Stimulated activated CD8-positive, alpha-beta memory T cell treated with anti-CD3 and anti-CD28 coated beads, Interleukin-7, amount 100 ng/mL, for 24 hours (primary cell): ENCODE data around the gene KCNAB1.

Experiments
- DNase-seq: peaks from one replicate; pipeline ENCODE4 v3.0.0-alpha.2; 2020; ENCODE audit warnings: low read depth

KCNAB1 gene

GRCh38 chr3:156492801-156493261, 372.5 kb downstream of the KCNAB1 start:
- no peak for DNase-seq

GRCh38 chr3:156493887-156494286, 373.5 kb downstream of the KCNAB1 start:
- DNase-seq = no peak

- no peak for DNase-seq
Measured at GRCh38 chr3:156495816-156496215, 375.4 kb downstream of the KCNAB1 start.

GRCh38 chr3:156497326-156497725, 376.9 kb downstream of the KCNAB1 start:
- no peak for DNase-seq

DNA sequence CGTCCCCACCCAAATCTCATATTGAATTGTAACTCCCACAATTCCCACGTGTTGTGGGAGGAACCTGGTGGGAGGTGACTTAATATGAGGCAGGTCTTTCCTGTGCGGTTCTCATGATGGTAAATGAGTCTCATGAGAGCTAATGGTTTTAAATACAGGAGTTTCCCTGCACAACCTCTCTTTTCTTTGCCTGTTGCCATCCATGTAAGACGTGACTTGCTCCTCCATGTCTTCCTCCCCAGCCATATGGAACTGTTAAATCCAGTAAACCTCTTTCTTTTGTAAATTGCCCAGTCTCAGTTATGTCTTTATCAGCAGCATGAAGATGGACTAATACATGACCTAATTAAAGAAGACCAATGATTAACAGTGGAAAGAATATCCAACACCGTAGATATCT, 377.9 kb downstream of the KCNAB1 start:
- DNase-seq = no peak

GRCh38 chr3:156507285-156507684, 386.9 kb downstream of the KCNAB1 start:
- no peak for DNase-seq

DNA sequence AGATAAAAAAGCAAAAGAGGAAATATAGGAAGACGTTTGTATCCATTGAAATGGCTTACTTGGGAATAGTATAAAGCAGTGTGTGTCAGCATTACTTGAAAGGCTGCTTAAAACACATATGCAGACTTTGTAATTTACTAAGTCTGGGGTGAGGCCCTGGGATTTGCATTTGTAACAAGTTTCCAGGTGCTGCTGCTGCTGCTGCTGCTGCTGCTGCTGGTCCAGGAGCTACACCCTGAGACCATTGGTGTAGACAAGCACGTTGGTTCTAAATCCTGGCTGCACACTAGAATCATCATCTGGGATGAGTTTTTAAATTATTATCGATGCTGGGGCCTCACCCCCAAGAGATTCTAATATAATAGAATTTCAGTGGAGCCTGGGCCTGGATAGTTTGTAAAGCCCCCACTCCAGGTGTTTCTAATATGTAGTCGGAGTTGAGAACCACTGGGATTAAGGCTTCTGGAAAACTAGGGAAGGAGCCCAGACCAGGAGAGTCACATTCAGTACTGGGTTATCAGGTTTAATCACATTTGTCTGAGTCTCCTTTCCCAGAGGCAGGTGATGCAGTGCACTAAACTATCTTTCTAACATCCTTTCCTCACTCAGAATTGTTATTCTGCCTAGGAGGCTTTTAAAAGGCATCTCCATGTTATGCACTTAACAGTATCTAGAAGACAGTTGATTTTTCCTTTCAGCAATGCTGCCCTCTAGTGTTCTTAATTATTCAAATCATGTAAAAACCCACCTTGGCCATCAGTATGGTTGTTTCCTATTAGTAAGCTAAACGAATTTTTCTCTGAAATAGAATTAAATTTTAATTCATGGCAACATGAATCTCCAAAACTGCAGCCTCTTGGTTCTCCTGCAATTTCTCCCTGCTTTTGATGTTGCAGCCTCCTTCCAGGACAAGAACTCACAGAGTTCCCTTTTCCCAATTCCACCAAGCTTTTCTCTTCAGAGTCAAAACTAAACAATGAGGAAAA, 389.1 kb downstream of the KCNAB1 start:
- no peak for DNase-seq

GRCh38 chr3:156511987-156512677, 391.8 kb downstream of the KCNAB1 start:
- no peak for DNase-seq

- no peak for DNase-seq
Measured at GRCh38 chr3:156513619-156514018, 393.2 kb downstream of the KCNAB1 start.

DNA sequence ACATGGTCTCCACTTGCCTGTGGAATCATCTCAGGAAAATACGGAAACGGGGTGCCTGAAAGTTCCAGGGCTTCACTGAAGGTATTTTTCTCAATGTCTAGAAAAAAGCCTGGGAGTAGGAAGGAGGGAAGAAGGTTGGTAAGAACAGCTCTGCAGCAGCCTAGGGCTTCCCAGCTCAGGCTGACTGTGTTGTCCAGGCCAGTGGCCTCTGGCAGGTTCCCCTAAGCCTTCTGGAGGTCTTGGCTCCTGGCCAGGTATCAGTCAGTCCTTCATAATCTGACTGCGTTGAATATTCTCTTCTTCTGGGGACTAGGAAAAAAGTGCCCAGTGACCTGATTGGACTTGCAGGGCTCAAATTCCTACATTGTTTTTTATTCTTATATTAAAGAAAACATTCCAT, 395.9 kb downstream of the KCNAB1 start:
- DNase-seq = no peak

DNA sequence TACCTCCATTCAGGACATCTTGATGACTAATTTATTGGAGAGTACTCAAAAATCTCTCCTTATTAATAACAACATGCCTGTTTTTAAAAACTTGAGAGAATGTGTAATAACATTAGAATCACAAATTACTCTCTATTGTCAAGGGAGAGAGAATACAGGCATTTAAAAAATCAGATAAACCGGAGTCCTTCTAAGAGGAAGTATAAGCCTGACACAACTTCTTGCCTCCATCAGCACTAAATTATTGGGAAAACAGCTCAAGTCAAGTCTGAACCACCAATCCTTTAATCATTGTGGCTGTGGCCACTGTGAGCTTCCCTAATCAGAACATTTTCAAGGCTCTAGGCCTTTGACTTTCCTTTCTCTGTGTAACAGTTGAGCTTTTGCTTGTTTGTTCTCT, 396.6 kb downstream of the KCNAB1 start:
- no peak for DNase-seq

DNA sequence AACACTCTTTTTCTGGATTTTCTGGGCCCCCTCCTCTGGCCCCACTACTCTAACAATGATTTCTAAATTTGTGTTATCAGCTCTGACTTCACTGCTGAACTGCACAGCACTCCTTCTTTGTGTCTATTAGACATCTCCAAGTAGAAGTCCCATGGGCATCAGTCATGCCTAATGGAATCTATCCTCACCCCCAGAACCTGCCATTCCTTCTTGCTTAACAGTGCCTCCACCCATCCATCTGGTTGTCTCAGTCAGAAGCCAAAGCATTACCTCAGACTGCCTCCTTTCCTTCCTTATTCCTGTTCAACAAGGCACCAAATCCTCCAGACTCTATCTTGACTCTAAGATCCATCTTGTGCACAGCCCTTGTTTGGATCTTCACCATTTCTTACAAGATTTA, 398.3 kb downstream of the KCNAB1 start:
- DNase-seq = no peak

DNA sequence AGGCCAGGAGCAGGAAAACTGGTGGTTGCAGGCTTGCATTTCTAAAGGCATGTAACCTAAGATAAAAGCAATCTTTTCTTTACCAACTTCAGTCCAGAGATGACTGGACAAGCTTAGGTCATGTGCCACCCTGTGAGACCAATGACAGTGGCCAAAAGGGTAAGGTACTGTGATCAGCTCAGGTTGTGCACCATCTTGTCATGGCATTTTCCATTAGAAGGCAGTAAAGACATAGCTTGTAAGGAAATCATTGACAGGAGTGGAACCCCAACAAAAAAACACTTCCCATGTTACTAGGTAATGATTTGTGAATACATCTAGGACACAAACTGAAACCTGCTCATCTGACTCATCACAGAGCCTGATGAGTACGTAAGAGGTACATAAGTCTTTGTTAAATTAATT, 399.4 kb downstream of the KCNAB1 start:
- no peak for DNase-seq

GRCh38 chr3:156522673-156523072, 402.3 kb downstream of the KCNAB1 start:
- no peak for DNase-seq

DNA sequence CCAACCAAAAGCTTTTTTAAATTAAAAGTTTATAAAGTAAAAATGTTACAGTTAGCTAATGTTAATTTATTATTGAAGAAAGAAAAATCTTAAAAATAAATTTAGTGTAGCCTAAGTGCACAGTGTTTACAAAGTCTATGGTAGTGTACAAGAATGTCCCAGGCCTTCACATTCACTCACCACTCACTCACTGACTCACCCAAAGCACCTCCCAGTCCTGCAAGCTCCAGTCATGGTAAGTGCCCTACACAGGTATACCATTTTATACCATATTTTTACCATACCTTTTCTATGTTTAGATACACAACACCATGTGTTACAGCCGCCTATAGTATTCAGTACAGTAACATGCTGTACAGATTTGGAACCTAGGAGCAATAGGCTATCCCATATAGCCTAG, 405.4 kb downstream of the KCNAB1 start:
- DNase-seq = no peak

GRCh38 chr3:156527060-156527459, 406.7 kb downstream of the KCNAB1 start:
- DNase-seq = no peak

GRCh38 chr3:156530980-156531379, 410.6 kb downstream of the KCNAB1 start:
- DNase-seq = no peak

DNA sequence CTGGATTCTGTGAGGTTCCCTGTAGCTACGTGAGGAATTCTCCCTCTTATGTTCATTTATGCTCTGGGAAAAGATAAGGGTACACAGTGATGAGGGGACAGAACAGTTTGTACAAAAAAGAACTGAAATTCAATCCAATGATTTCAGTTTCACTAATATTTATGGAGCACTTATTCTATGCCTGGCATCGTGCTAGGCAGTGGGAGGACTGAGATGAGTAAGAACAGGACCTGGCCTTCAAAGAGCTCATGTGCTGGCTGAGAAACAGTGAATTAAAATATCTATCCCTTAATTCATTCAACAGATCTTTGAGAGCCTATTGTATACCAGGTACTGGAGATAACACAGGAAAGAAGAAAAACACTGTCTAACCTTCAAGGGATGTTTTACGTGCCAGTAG, 412.4 kb downstream of the KCNAB1 start:
- no peak for DNase-seq

DNA sequence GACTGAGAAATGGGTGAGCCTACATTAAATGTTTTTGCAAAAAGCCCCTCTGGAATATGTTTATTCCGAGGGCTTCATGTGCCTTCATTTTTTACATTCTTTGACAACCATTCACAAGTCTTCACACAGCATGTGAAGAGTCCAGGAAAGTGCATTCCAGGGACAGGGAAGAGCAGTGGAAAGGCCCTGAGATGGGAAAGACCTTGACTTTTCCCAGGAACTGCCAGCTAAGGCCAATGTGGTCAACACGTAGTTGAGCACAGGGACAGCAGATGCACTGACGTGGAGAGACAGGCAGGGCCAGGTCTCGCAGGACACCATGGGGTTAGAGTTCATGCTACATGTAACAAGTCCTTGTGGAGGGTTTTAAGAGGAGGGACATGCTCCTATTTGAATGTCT, 412.8 kb downstream of the KCNAB1 start:
- no peak for DNase-seq

GRCh38 chr3:156535162-156535627, 414.8 kb downstream of the KCNAB1 start:
- DNase-seq = no peak

DNA sequence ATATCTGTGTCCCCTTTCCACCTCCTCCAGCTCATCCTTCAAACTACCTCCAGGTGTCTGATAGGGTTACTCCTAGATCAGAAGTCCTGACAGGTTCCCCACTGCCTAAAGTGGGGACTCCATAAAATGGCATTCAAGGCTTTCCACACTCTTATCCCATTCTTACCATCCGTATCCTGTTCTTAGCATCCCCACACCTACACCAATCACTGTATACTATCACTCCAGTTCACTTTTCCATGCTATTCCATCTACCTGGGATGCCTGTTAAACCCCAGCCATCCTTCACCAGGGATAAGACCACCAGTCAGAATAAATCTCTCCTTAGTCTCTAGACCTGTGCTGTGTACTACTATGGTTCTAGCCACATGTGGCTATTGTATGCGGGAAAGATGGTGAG, 415.4 kb downstream of the KCNAB1 start:
- no peak for DNase-seq

DNA sequence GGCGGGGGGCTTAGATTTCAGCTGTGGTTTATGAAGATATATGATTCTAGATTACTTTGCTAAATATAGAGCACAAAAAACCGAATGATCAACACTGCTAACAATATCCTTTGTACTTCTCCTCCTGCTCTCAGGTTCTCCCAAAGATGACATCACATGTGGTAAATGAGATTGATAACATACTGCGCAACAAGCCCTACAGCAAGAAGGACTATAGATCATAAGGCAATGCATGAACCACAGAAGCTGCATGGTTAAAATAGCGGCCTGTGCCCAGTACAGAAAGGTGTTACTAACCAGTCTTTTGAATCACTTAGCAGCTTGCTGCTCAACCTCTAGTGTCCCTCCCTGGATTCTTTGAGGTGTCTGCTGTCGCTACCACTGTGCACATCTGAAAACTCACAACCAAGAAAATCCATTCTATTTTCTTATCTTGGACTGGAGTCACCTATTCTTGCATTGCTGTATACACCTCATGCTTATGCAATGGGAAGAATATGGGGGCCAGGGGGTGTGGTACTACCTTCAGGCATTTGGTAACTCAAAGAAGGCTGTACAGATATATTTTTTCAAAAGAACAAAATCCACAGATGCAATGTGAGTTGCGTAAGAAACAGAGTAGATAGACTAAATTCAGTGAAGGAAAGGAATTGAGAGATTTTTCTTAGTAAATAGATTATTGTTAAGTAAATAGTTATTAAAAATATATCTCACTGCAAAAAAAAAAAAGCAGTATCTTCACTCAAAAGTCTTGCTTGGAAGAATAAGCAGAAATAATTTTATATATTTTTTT, 416.3 kb downstream of the KCNAB1 start:
- no peak for DNase-seq
